H9 (cell line): Measurements from ENCODE around the gene PRADC1. TPM values are rescaled to one million over a fixed set of nuclear protein-coding genes. Genes with fewer than 3 reads are reported as not detected.

ENCODE experiments used
- DNase-seq: peaks from one replicate; pipeline ENCODE4 v3.0.0-alpha.2; 2017
- H2AFZ ChIP-seq: one replicate; pipeline ENCODE4 v1.6.1; 2013; ENCODE audit warnings: mild to moderate bottlenecking, low read length, control low read depth, moderate library complexity
- H2AK5ac ChIP-seq: 2 replicates; pipeline ENCODE4 v1.6.1; 2013; ENCODE audit warnings: low read length, control low read depth, mixed read lengths; ENCODE audit not compliant: insufficient read length
- H2BK120ac ChIP-seq: one replicate; pipeline ENCODE4 v1.6.1; 2013; ENCODE audit warnings: low read depth, mild to moderate bottlenecking, low read length, control low read depth, inconsistent platforms; ENCODE audit not compliant: poor library complexity, severe bottlenecking
- H2BK12ac ChIP-seq: 2 replicates; pipeline ENCODE4 v1.6.1; 2013; ENCODE audit warnings: low read length, control low read depth, mixed read lengths, low read depth; ENCODE audit not compliant: insufficient read length
- H2BK15ac ChIP-seq: 2 replicates; pipeline ENCODE4 v1.6.1; 2013; ENCODE audit warnings: low read depth, low read length, control low read depth
- H2BK20ac ChIP-seq: one replicate; pipeline ENCODE4 v1.6.1; 2013; ENCODE audit warnings: low read depth, mild to moderate bottlenecking, low read length, control low read depth, inconsistent platforms; ENCODE audit not compliant: poor library complexity, severe bottlenecking
- H2BK5ac ChIP-seq: 2 replicates; pipeline ENCODE4 v1.6.1; 2013; ENCODE audit warnings: low read length, control low read depth, mixed read lengths; ENCODE audit not compliant: insufficient read length
- H3K14ac ChIP-seq: 2 replicates; pipeline ENCODE4 v1.6.1; 2013; ENCODE audit warnings: low read length, control low read depth; ENCODE audit not compliant: insufficient read depth
- H3K18ac ChIP-seq: 2 replicates; pipeline ENCODE4 v1.6.1; 2013; ENCODE audit warnings: low read depth, mild to moderate bottlenecking, mixed read lengths, low read length, control low read depth; ENCODE audit not compliant: insufficient read length
- H3K23ac ChIP-seq: 2 replicates; pipeline ENCODE4 v1.6.1; 2013; ENCODE audit warnings: low read length, control low read depth, mixed read lengths, low read depth; ENCODE audit not compliant: insufficient read length
- H3K23me2 ChIP-seq: 2 replicates; pipeline ENCODE4 v1.6.1; 2013; ENCODE audit warnings: low read depth, mild to moderate bottlenecking, mixed read lengths, low read length, control low read depth; ENCODE audit not compliant: insufficient read length, poor library complexity, severe bottlenecking
- H3K27ac ChIP-seq: 2 replicates; pipeline ENCODE4 v1.5.1; 2013; ENCODE audit warnings: low read length, control low read depth, mixed read lengths, low read depth; ENCODE audit not compliant: insufficient read length
- H3K27me3 ChIP-seq: 2 replicates; pipeline ENCODE4 v1.6.1; 2013; ENCODE audit warnings: low read length, control low read depth, inconsistent platforms; ENCODE audit not compliant: insufficient read depth
- H3K4ac ChIP-seq: 2 replicates; pipeline ENCODE4 v1.6.1; 2013; ENCODE audit warnings: low read depth, mild to moderate bottlenecking, control low read depth, inconsistent platforms, low read length, moderate library complexity
- H3K4me1 ChIP-seq: 2 replicates; pipeline ENCODE4 v1.6.1; 2013; ENCODE audit warnings: low read length, control low read depth, inconsistent platforms; ENCODE audit not compliant: insufficient read depth
- H3K4me2 ChIP-seq: 2 replicates; pipeline ENCODE4 v1.6.1; 2013; ENCODE audit warnings: low read length, control low read depth, mixed read lengths; ENCODE audit not compliant: insufficient read length, insufficient read depth
- H3K56ac ChIP-seq: 2 replicates; pipeline ENCODE4 v1.6.1; 2013; ENCODE audit warnings: low read depth, mild to moderate bottlenecking, mixed read lengths, low read length, control low read depth; ENCODE audit not compliant: insufficient read length
- H3K79me1 ChIP-seq: 2 replicates; pipeline ENCODE4 v1.6.1; 2013; ENCODE audit warnings: low read depth, mild to moderate bottlenecking, moderate library complexity, low read length, control low read depth, inconsistent platforms; ENCODE audit not compliant: insufficient read depth, poor library complexity, severe bottlenecking
- H3K79me2 ChIP-seq: 2 replicates; pipeline ENCODE4 v1.6.1; 2013; ENCODE audit warnings: low read length, control low read depth, inconsistent platforms; ENCODE audit not compliant: insufficient read depth
- H3K9ac ChIP-seq: 2 replicates; pipeline ENCODE4 v1.6.1; 2013; ENCODE audit warnings: low read length, control low read depth, mixed read lengths; ENCODE audit not compliant: insufficient read length; ENCODE audit errors: extremely low read depth
- H3K9me3 ChIP-seq: one replicate; pipeline ENCODE4 v1.6.1; 2013; ENCODE audit warnings: low read depth, low read length, inconsistent platforms; ENCODE audit not compliant: control insufficient read depth
- H3T11ph ChIP-seq: one replicate; pipeline ENCODE4 v1.6.1; 2013; ENCODE audit warnings: mild to moderate bottlenecking, low read length, control low read depth, inconsistent platforms
- H4K20me1 ChIP-seq: one replicate; pipeline ENCODE4 v1.6.1; 2013; ENCODE audit not compliant: control insufficient read depth, insufficient read length, insufficient read depth
- H4K5ac ChIP-seq: 2 replicates; pipeline ENCODE4 v1.6.1; 2013; ENCODE audit warnings: low read depth, mild to moderate bottlenecking, mixed read lengths, low read length, control low read depth; ENCODE audit not compliant: insufficient read length
- H4K8ac ChIP-seq: replicated peaks from 2 replicates; pipeline ENCODE4 v1.6.1; 2013; ENCODE audit warnings: low read length, control low read depth, mixed read lengths, low read depth; ENCODE audit not compliant: insufficient read length
- H4K91ac ChIP-seq: 2 replicates; pipeline ENCODE4 v1.6.1; 2013; ENCODE audit warnings: low read depth, mild to moderate bottlenecking, moderate library complexity, mixed read lengths, low read length, control low read depth; ENCODE audit not compliant: insufficient read length
- H3K27ac Mint-ChIP-seq, 3 experiments: 2 replicates in 2 of 3; 3 replicates in 1 of 3; pipeline ENCODE4 v1.8.0; 2020 to 2021; ENCODE audit warnings: mixed read lengths in 3 of 3, mild to moderate bottlenecking in 1 of 3, moderate library complexity in 1 of 3
- H3K27me3 Mint-ChIP-seq: 2 replicates; pipeline ENCODE4 v1.8.0; 2021; ENCODE audit warnings: low read depth, mild to moderate bottlenecking, moderate library complexity, mixed read lengths
- H3K36me3 Mint-ChIP-seq, 3 experiments: 2 replicates in 2 of 3; 3 replicates in 1 of 3; pipeline ENCODE4 v1.8.0; 2020 to 2021; ENCODE audit warnings: low read depth in 3 of 3, mixed read lengths in 3 of 3; ENCODE audit not compliant: insufficient read depth in 1 of 3
- H3K4me1 Mint-ChIP-seq, 2 experiments: 2 replicates each; pipeline ENCODE4 v1.8.0; 2020; ENCODE audit warnings: mixed read lengths in 2 of 2
- H3K4me3 Mint-ChIP-seq, 2 experiments: 2 replicates in 1 of 2; 3 replicates in 1 of 2; pipeline ENCODE4 v1.8.0; 2020 to 2021; ENCODE audit warnings: mild to moderate bottlenecking in 2 of 2, mixed read lengths in 2 of 2, moderate library complexity in 1 of 2
- H3K9me3 Mint-ChIP-seq, 2 experiments: 2 replicates in 1 of 2; 3 replicates in 1 of 2; pipeline ENCODE4 v1.8.0; 2020; ENCODE audit warnings: mild to moderate bottlenecking in 2 of 2, mixed read lengths in 2 of 2, moderate library complexity in 1 of 2
- CTCF ChIP-seq: fragments of 200-600 bp; sonication (generic); conservative IDR thresholded peaks from 3 replicates; pipeline ENCODE4 v1.8.0; 2021; ENCODE audit warnings: antibody characterized with exemption, mild to moderate bottlenecking
- WGBS: extraction: QIAGEN DNeasy Blood & Tissue Kit; methylation state at CpG from one replicate; pipeline ENCODE4 v1.1.7; 2013; ENCODE audit warnings: missing lambda C conversion rate, low lambda C conversion rate, mixed read lengths; ENCODE audit not compliant: insufficient read length; ENCODE audit errors: extremely low coverage; 5-methylcytosine and 5-hydroxymethylcytosine counted together
- total RNA-seq: library from RNA; stranded (reverse); gene quantifications from 2 replicates; pipeline ENCODE4 v1.2.1, GENCODE V29; 2021

PRADC1 gene
- total RNA-seq, 1 experiment from 2014 or later = 9.6 TPM

- Histone ChIP-seq H4K91ac (no peak overlapping the region), H3K14ac (no peak overlapping the region), H2AK5ac (no peak overlapping the region), H3K4me2 (no peak overlapping the region), H2BK5ac (no peak overlapping the region), H3K27ac (no peak overlapping the region), H3K23ac (no peak overlapping the region), H4K8ac (no peak overlapping the region), H2BK120ac (no peak overlapping the region), H3K23me2 (peaks cover 6% of the 10 kb centered on the region), H2AFZ (no peak overlapping the region), H3K9ac (no peak overlapping the region), H3K18ac (no peak overlapping the region), H4K20me1 (no peaks in the 10 kb centered on the region), H3T11ph (no peak overlapping the region), H3K56ac (no peak overlapping the region), H3K4me1 (no peaks in the 10 kb centered on the region), H2BK15ac (no peak overlapping the region), H4K5ac (no peak overlapping the region), H3K79me1 (no peaks in the 10 kb centered on the region), H3K27me3 (peaks cover 13% of the 10 kb centered on the region; the same call in 1 of the 2 replicates), H2BK20ac (no peak overlapping the region), H3K9me3 (no peaks in the 10 kb centered on the region), H2BK12ac (no peak overlapping the region), H3K4ac (no peak overlapping the region), H3K79me2 (no peaks in the 10 kb centered on the region)
- no peak overlapping the region for H3K4me3 Mint-ChIP-seq
- H3K36me3 Mint-ChIP-seq = peaks cover 0 to 4% (median 0%) of the 10 kb centered on the region in 3 experiments; a peak in 1 of 7 replicates
- H3K27me3 Mint-ChIP-seq = peaks cover 61% of the 10 kb centered on the region
- TF ChIP-seq CTCF = no peak
- no peak for DNase-seq
- H3K27ac Mint-ChIP-seq = no peak overlapping the region
- peaks cover 10 to 15% of the 10 kb centered on the region in 2 experiments for H3K4me1 Mint-ChIP-seq
- WGBS = no CpG with 5 or more reads among the region's 6 CpGs
- peaks cover 8% of the 10 kb centered on the region in 2 experiments; a peak in 3 of 5 replicates for H3K9me3 Mint-ChIP-seq
These were observed 27.4 kb downstream of the PRADC1 start for GRCh38 chr2:73205611-73206010.
